Loucy (cell line): ENCODE measurements around the gene TTC21A.

ENCODE experiments used
- H2AFZ ChIP-seq: fragments of 200-600 bp; sonication (generic); 2 replicates; pipeline ENCODE4 v1.6.0; 2016; ENCODE audit warnings: antibody characterized with exemption, mild to moderate bottlenecking, low read length, moderate library complexity
- H3F3A ChIP-seq: fragments of 200-600 bp; 2 replicates; pipeline ENCODE4 v1.6.0; 2016; ENCODE audit warnings: antibody characterized with exemption, low read depth, mild to moderate bottlenecking
- H3K27me3 ChIP-seq: fragments of 200-600 bp; sonication (generic); 2 replicates; pipeline ENCODE4 v1.6.1; 2014; ENCODE audit warnings: low read length, mild to moderate bottlenecking; ENCODE audit not compliant: insufficient read depth, poor library complexity, severe bottlenecking
- H3K36me3 ChIP-seq: fragments of 200-600 bp; sonication (generic); 2 replicates; pipeline ENCODE4 v1.6.1; 2016; ENCODE audit warnings: low read length; ENCODE audit not compliant: insufficient read depth
- H3K4me1 ChIP-seq: fragments of 200-600 bp; sonication (generic); 2 replicates; pipeline ENCODE4 v1.5.1; 2014; ENCODE audit warnings: low read length, mild to moderate bottlenecking; ENCODE audit not compliant: insufficient read depth, poor library complexity, severe bottlenecking
- H3K4me2 ChIP-seq: fragments of 200-600 bp; sonication (generic); 2 replicates; pipeline ENCODE4 v1.6.0; 2014; ENCODE audit warnings: antibody characterized with exemption, low read length, low read depth, mild to moderate bottlenecking; ENCODE audit not compliant: poor library complexity, severe bottlenecking
- H3K4me3 ChIP-seq: fragments of 200-600 bp; sonication (generic); 2 replicates; pipeline ENCODE4 v1.5.1; 2014; ENCODE audit warnings: low read length, mild to moderate bottlenecking, mixed read lengths; ENCODE audit not compliant: poor library complexity, severe bottlenecking
- H3K79me2 ChIP-seq: fragments of 200-600 bp; sonication (generic); 2 replicates; pipeline ENCODE4 v1.6.1; 2014; ENCODE audit warnings: low read length; ENCODE audit not compliant: insufficient read depth
- H3K9ac ChIP-seq: fragments of 200-600 bp; sonication (generic); 2 replicates; pipeline ENCODE4 v1.6.0; 2014; ENCODE audit warnings: mild to moderate bottlenecking, low read depth, low read length, moderate library complexity; ENCODE audit not compliant: poor library complexity, severe bottlenecking
- H3K9me2 ChIP-seq: fragments of 200-600 bp; sonication (generic); replicated peaks from 2 replicates; pipeline ENCODE4 v1.6.1; 2016; ENCODE audit warnings: low read depth, low read length, mixed read lengths
- H3K9me3 ChIP-seq: fragments of 200-600 bp; sonication (generic); 2 replicates; pipeline ENCODE4 v1.6.1; 2014; ENCODE audit warnings: mild to moderate bottlenecking, antibody characterized with exemption, low read length, low read depth; ENCODE audit not compliant: insufficient read depth
- H4K20me1 ChIP-seq: fragments of 200-600 bp; sonication (generic); 2 replicates; pipeline ENCODE4 v1.6.0; 2014; ENCODE audit warnings: antibody characterized with exemption, low read length, mild to moderate bottlenecking; ENCODE audit not compliant: insufficient read depth, poor library complexity, severe bottlenecking
- CTCF ChIP-seq: fragments of 200-600 bp; sonication (generic); conservative IDR thresholded peaks from 2 replicates; pipeline ENCODE4 v1.5.1; 2014; ENCODE audit warnings: mild to moderate bottlenecking, antibody characterized with exemption, low read length
- EZH2phosphoT487 ChIP-seq: fragments of 200-600 bp; IDR thresholded peaks from 2 replicates; pipeline ENCODE4 v1.6.1; 2018; ENCODE audit warnings: antibody characterized with exemption, mild to moderate bottlenecking, moderate library complexity, borderline replicate concordance

Gene TTC21A

GRCh38 chr3:39096775-39097174 is 10.7 kb upstream of the TTC21A start:
- TF ChIP-seq EZH2phosphoT487 (no peak), CTCF (no peak)
- no peaks in the 10 kb centered on the region for H3K79me2 ChIP-seq
- no peak overlapping the region for H3K4me2 ChIP-seq
- H3K9ac ChIP-seq, result no peak overlapping the region
- H3K4me3 ChIP-seq, result no peak overlapping the region
- no peaks in the 10 kb centered on the region for H3K9me2 ChIP-seq
- H3K27me3 ChIP-seq, result no peaks in the 10 kb centered on the region
- H3K9me3 ChIP-seq, result no peaks in the 10 kb centered on the region
- H3K4me1 ChIP-seq, result no peaks in the 10 kb centered on the region
- H3F3A ChIP-seq, result no peaks in the 10 kb centered on the region
- H4K20me1 ChIP-seq, result peaks cover 5% of the 10 kb centered on the region
- no peak overlapping the region for H2AFZ ChIP-seq
- peaks cover 90% of the 10 kb centered on the region; the same call in 1 of the 2 replicates for H3K36me3 ChIP-seq

- Histone ChIP-seq H3K4me3 (no peak overlapping the region), H3K9me2 (no peaks in the 10 kb centered on the region), H3K4me2 (no peak overlapping the region), H3K9ac (no peak overlapping the region), H3K4me1 (no peaks in the 10 kb centered on the region), H3F3A (no peaks in the 10 kb centered on the region), H4K20me1 (peaks cover 5% of the 10 kb centered on the region), H3K36me3 (peaks cover 81% of the 10 kb centered on the region; the same call in 1 of the 2 replicates), H3K79me2 (no peaks in the 10 kb centered on the region; the same call in 1 of the 2 replicates), H2AFZ (no peak overlapping the region), H3K9me3 (no peaks in the 10 kb centered on the region), H3K27me3 (no peaks in the 10 kb centered on the region)
- no peak for TF ChIP-seq EZH2phosphoT487
- no peak for TF ChIP-seq CTCF
Observed at GRCh38 chr3:39097716-39098472, 9.6 kb upstream of the TTC21A start.

- Histone ChIP-seq H2AFZ (no peak overlapping the region), H3K9ac (no peak overlapping the region), H3K4me3 (no peak overlapping the region), H3K79me2 (no peaks in the 10 kb centered on the region; the same call in 1 of the 2 replicates), H3K4me2 (no peak overlapping the region), H3K36me3 (peaks cover 75% of the 10 kb centered on the region; the same call in 1 of the 2 replicates), H4K20me1 (peaks cover 5% of the 10 kb centered on the region), H3K4me1 (peaks cover 3% of the 10 kb centered on the region), H3K9me3 (no peaks in the 10 kb centered on the region), H3F3A (no peaks in the 10 kb centered on the region), H3K27me3 (no peaks in the 10 kb centered on the region), H3K9me2 (no peaks in the 10 kb centered on the region)
- no peak for TF ChIP-seq EZH2phosphoT487
- TF ChIP-seq CTCF, result no peak
Observed at GRCh38 chr3:39098473-39099000, 8.9 kb upstream of the TTC21A start.
